ENCODE data around the gene MTHFD1L. TPM values are rescaled to one million over a fixed set of nuclear protein-coding genes. Genes with fewer than 3 reads are reported as not detected.

The MTHFD1L gene
- total RNA-seq, 1 donor from 2014 or later = 3.1 TPM

GRCh38 chr6:151095538-151096254 lies 230.2 kb downstream of the MTHFD1L start:
- no peak for DNase-seq
- no peaks in the 10 kb centered on the region for H3K36me3 ChIP-seq
- H3K9me3 ChIP-seq (replicated peaks) = no peaks in the 10 kb centered on the region
- H3K27me3 ChIP-seq (ENCODE audit: low read depth) = no peaks in the 10 kb centered on the region
- intact Hi-C loops (cut with micrococcal nuclease) = no loop called here
- no peaks in the 10 kb centered on the region for H3K4me1 ChIP-seq
- TF ChIP-seq, protein P1, sequence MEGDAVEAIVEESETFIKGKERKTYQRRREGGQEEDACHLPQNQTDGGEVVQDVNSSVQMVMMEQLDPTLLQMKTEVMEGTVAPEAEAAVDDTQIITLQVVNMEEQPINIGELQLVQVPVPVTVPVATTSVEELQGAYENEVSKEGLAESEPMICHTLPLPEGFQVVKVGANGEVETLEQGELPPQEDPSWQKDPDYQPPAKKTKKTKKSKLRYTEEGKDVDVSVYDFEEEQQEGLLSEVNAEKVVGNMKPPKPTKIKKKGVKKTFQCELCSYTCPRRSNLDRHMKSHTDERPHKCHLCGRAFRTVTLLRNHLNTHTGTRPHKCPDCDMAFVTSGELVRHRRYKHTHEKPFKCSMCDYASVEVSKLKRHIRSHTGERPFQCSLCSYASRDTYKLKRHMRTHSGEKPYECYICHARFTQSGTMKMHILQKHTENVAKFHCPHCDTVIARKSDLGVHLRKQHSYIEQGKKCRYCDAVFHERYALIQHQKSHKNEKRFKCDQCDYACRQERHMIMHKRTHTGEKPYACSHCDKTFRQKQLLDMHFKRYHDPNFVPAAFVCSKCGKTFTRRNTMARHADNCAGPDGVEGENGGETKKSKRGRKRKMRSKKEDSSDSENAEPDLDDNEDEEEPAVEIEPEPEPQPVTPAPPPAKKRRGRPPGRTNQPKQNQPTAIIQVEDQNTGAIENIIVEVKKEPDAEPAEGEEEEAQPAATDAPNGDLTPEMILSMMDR (IDR thresholded peaks at IDR 0.05; ENCODE audit: borderline replicate concordance) = no peak
- no peak overlapping the region for H3K27ac ChIP-seq (replicated peaks)
- no peak overlapping the region for H3K4me3 ChIP-seq

GRCh38 chr6:151096255-151096612 lies 230.7 kb downstream of the MTHFD1L start:
- DNase-seq = no peak
- H3K4me1 ChIP-seq = no peaks in the 10 kb centered on the region
- H3K4me3 ChIP-seq = no peak overlapping the region
- H3K27me3 ChIP-seq (ENCODE audit: low read depth) = no peaks in the 10 kb centered on the region
- no peak overlapping the region for H3K27ac ChIP-seq (replicated peaks)
- no peaks in the 10 kb centered on the region for H3K9me3 ChIP-seq (replicated peaks)
- intact Hi-C loops (cut with micrococcal nuclease) = no loop called here
- no peaks in the 10 kb centered on the region for H3K36me3 ChIP-seq
- TF ChIP-seq, protein P1 (IDR thresholded peaks at IDR 0.05; ENCODE audit: borderline replicate concordance) = no peak

GRCh38 chr6:151096691-151097606 lies 231.4 kb downstream of the MTHFD1L start:
- intact Hi-C loops (cut with micrococcal nuclease) = no loop called here
- Histone ChIP-seq H3K36me3 (no peaks in the 10 kb centered on the region), H3K4me3 (no peak overlapping the region), H3K27me3 (ENCODE audit: low read depth) (no peaks in the 10 kb centered on the region), H3K27ac (replicated peaks) (no peak overlapping the region), H3K9me3 (replicated peaks) (no peaks in the 10 kb centered on the region), H3K4me1 (peaks cover 5% of the 10 kb centered on the region)
- TF ChIP-seq, protein P1 (IDR thresholded peaks at IDR 0.05; ENCODE audit: borderline replicate concordance) = no peak
- DNase-seq = no peak

DNA sequence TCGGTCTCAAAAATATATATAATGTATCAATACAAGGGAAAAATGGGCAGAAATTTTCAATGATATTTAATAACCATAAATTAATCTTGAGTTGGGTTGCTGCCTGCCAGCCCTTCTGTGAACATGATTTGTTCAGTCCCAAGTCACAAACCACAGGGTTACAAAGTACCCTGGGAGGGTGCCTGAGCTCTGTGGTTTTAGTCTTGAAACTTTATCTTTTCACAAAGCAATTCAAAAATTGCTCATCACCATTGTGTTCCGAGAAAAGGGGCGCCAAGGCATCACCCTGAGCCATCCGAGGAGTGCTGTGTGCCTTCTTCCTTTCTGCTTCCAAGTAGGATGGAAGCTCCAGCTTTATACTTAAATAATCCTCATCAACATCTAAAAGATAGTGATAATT lies 232.7 kb downstream of the MTHFD1L start:
- TF ChIP-seq, protein P1 (IDR thresholded peaks at IDR 0.05; ENCODE audit: borderline replicate concordance) = no peak
- no peak for DNase-seq
- intact Hi-C loops (cut with micrococcal nuclease) = no loop called here
- H3K27me3 ChIP-seq (ENCODE audit: low read depth) = no peaks in the 10 kb centered on the region
- H3K27ac ChIP-seq (replicated peaks) = no peak overlapping the region
- no peak overlapping the region for H3K4me3 ChIP-seq
- no peaks in the 10 kb centered on the region for H3K36me3 ChIP-seq
- no peaks in the 10 kb centered on the region for H3K9me3 ChIP-seq (replicated peaks)
- H3K4me1 ChIP-seq = peaks cover 10% of the 10 kb centered on the region

DNA sequence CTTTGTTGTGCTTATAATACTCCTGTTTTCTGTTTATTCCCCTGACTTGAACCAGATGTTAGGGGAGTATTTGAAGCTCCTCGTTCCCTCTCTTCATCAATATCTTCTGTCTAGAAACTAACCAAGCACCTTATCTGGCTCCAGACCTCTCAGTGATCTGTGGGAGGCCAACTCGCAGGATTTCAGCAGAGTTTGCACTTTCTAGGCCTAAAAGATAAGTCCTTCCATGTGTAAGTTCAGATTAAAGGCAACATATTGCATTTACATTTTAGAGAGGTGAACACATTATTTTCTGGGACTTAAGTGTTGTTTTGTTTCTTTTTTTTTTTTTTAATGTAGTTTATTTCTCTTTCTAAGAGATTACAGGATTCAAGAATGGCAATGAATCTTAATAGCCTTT lies 234.8 kb downstream of the MTHFD1L start:
- Histone ChIP-seq H3K4me3 (no peak overlapping the region), H3K36me3 (no peaks in the 10 kb centered on the region), H3K4me1 (peaks cover 10% of the 10 kb centered on the region), H3K27ac (replicated peaks) (no peak overlapping the region), H3K27me3 (ENCODE audit: low read depth) (no peaks in the 10 kb centered on the region), H3K9me3 (replicated peaks) (no peaks in the 10 kb centered on the region)
- TF ChIP-seq, protein P1 (IDR thresholded peaks at IDR 0.05; ENCODE audit: borderline replicate concordance) = no peak
- no peak for DNase-seq
- intact Hi-C loops (cut with micrococcal nuclease) = no loop called here
